GM12801 (cell line): ENCODE results near the gene TBC1D24.

Source experiments
- CTCF ChIP-seq: IDR thresholded peaks from one replicate; pipeline ENCODE4 v1.5.1; 2011; ENCODE audit warnings: control low read depth; ENCODE audit not compliant: insufficient read length; ENCODE audit errors: extremely low read depth

The TBC1D24 gene

GRCh38 chr16:2501946-2502895 is 27.3 kb downstream of the TBC1D24 start:
- no peak for TF ChIP-seq CTCF

- no peak for TF ChIP-seq CTCF
These were observed 30.8 kb downstream of the TBC1D24 start for GRCh38 chr16:2505695-2506094.

- TF ChIP-seq CTCF: no peak
These were observed 32.2 kb downstream of the TBC1D24 start for GRCh38 chr16:2507052-2507659.

DNA sequence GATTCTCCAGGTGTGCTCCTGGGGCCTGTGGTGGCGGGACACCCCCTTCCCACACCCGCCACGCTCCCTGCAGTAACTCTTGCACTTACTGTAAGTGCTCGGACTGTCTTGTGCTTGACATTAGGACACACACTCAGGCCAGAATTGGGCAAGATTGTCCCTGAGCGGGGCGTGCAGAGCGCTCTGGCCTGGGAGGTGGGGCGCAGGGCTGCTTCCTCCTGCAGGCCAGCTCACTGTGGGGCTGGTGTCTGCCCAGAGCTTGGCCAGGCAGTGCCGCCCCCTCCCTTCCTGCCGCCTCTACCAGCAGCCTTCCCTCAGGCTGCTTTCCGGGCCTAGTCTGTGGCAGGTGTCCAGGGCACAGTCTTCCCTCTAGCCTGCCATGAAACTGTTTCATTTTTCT is 32.7 kb downstream of the TBC1D24 start:
- no peak for TF ChIP-seq CTCF

GRCh38 chr16:2508722-2509400 is 33.9 kb downstream of the TBC1D24 start:
- no peak for TF ChIP-seq CTCF

DNA sequence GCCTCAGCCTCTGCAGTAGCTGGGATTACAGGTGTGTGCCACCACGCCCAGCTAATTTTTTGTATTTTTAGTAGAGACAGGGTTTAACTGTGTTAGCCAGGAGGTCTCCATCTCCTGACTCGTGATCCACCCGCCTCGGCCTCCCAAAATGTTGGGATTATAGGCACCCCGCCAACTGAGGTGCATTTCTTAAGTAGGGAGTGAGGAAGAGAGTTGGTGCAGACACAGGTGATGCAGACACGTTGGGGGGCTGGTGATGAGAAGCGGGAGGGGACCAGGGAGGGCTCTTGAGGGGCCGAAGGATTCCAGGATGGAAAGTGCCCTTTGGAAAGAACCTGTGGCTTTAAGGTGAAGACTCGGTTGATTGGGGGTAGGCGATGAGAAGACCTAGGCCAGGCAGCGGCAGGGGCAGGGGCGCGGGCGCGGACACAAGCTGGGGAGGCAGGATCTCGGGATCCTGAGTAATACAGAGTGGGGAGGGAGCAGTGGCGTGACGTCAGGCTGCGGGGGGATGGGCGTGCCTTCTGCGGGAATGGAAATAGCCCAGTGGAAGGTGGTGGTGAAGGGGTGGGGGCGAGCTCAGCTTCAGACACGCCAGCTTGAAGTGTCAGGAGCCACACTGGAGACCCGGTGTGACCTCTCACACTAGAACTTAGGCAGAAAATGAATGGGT is 36.3 kb downstream of the TBC1D24 start:
- TF ChIP-seq CTCF: no peak

DNA sequence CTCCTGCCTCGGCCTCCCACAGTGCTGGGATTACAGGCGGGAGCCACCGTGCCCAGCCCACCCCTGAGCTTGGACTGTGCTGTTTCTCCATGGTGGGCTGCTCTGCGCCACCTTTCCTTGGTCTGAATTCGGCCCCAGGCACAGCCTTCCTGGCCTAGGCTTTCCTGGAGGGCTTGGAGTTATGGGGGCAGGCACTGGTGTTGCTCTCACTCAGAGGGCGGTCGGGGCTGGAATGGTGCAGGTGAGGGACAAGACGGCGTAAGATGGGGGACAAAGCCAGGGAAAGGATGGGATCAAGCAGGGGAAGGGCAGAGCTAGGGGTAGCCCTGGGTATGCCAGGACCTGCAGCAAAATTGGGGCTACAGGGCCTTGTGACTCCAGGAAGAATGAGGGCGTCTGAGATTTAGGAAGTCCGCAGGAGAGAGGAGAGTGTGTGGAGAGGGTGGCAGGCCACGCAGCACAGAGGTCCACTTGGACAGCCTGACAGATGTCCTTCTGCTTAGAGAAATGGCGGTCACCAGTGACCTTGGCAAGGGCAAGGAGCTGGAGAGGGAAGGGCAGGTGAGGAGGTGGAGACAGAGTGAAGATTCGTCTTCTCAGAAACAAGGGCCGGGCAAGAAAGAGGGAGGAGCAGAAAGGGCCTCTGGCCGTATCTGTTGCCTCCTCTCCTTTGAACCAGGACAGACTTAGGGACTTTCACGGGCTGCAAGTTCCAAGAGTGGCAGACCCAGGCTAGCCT is 37.2 kb downstream of the TBC1D24 start:
- TF ChIP-seq CTCF: no peak
